HG03457 (cell line): Measurements from ENCODE around the gene CFAP45.

Experiments used
- ATAC-seq: cut with Tn5 transposase; IDR thresholded peaks from one replicate; pipeline ENCODE4 v1.9.1; 2021; ENCODE audit warnings: moderate number of reproducible peaks; ENCODE audit not compliant: unreplicated experiment

CFAP45 gene

GRCh38 chr1:159924025-159924790, 24.2 kb upstream of the CFAP45 start:
- no peak for ATAC-seq

GRCh38 chr1:159923203-159924024, 23.4 kb upstream of the CFAP45 start:
- ATAC-seq, result peak; percentile 23

- ATAC-seq, result no peak
Measured at GRCh38 chr1:159922511-159923202, 22.7 kb upstream of the CFAP45 start.

- no peak for ATAC-seq
Measured at GRCh38 chr1:159921700-159922504, 21.9 kb upstream of the CFAP45 start.

- ATAC-seq, result peak; percentile 20
Measured at GRCh38 chr1:159921251-159921650, 21.3 kb upstream of the CFAP45 start.

GRCh38 chr1:159920651-159921050, 20.7 kb upstream of the CFAP45 start:
- no peak for ATAC-seq

- no peak for ATAC-seq
Measured at GRCh38 chr1:159920202-159920601, 20.2 kb upstream of the CFAP45 start.

GRCh38 chr1:159919236-159919865, 19.4 kb upstream of the CFAP45 start:
- no peak for ATAC-seq

- ATAC-seq, result no peak
Measured at GRCh38 chr1:159918352-159919200, 18.6 kb upstream of the CFAP45 start.

GRCh38 chr1:159917533-159918351, 17.8 kb upstream of the CFAP45 start:
- ATAC-seq, result no peak

GRCh38 chr1:159916242-159917051, 16.5 kb upstream of the CFAP45 start:
- ATAC-seq, result no peak

- ATAC-seq, result no peak
Measured at GRCh38 chr1:159915571-159916241, 15.7 kb upstream of the CFAP45 start.

GRCh38 chr1:159914252-159915018, 14.5 kb upstream of the CFAP45 start:
- ATAC-seq, result no peak

GRCh38 chr1:159913451-159914192, 13.7 kb upstream of the CFAP45 start:
- no peak for ATAC-seq

- no peak for ATAC-seq
Measured at GRCh38 chr1:159911326-159912070, 11.5 kb upstream of the CFAP45 start.
